ENCODE data around the gene CLASP1.

CLASP1 gene

GRCh38 chr2:121360566-121361300 is 288.5 kb downstream of the CLASP1 start:
- H3K4me3 ChIP-seq (ENCODE audit: low read length), result no peak overlapping the region
- no peak for TF ChIP-seq CTCF (IDR thresholded peaks at IDR 0.05; ENCODE audit: insufficient read depth, low read depth, low read length, missing control alignments)
- DNase-seq (ENCODE audit: low read depth), result peak; percentile 90

GRCh38 chr2:121359716-121360565 is 289.3 kb downstream of the CLASP1 start:
- no peak for DNase-seq (ENCODE audit: low read depth)
- no peak overlapping the region for H3K4me3 ChIP-seq (ENCODE audit: low read length)
- TF ChIP-seq CTCF (IDR thresholded peaks at IDR 0.05; ENCODE audit: insufficient read depth, low read depth, low read length, missing control alignments), result no peak

- no peak for TF ChIP-seq CTCF (IDR thresholded peaks at IDR 0.05; ENCODE audit: insufficient read depth, low read depth, low read length, missing control alignments)
- H3K4me3 ChIP-seq (ENCODE audit: low read length), result no peak overlapping the region
- no peak for DNase-seq (ENCODE audit: low read depth)
These were observed 290.1 kb downstream of the CLASP1 start for GRCh38 chr2:121359170-121359569.

- DNase-seq (ENCODE audit: low read depth), result no peak
- no peak overlapping the region for H3K4me3 ChIP-seq (ENCODE audit: low read length)
- no peak for TF ChIP-seq CTCF (IDR thresholded peaks at IDR 0.05; ENCODE audit: insufficient read depth, low read depth, low read length, missing control alignments)
These were observed 291.0 kb downstream of the CLASP1 start for GRCh38 chr2:121358291-121358690.

- DNase-seq (ENCODE audit: low read depth), result peak; percentile 74
- TF ChIP-seq CTCF (IDR thresholded peaks at IDR 0.05; ENCODE audit: insufficient read depth, low read depth, low read length, missing control alignments), result peak; percentile 89
- no peak overlapping the region for H3K4me3 ChIP-seq (ENCODE audit: low read length)
These were observed 293.1 kb downstream of the CLASP1 start for GRCh38 chr2:121356058-121356640.

- DNase-seq (ENCODE audit: low read depth), result no peak
- no peak for TF ChIP-seq CTCF (IDR thresholded peaks at IDR 0.05; ENCODE audit: insufficient read depth, low read depth, low read length, missing control alignments)
- H3K4me3 ChIP-seq (ENCODE audit: low read length), result no peak overlapping the region
These were observed 293.8 kb downstream of the CLASP1 start for GRCh38 chr2:121355488-121355887.
